Tibial nerve (tissue), 4 donors: ENCODE data around the gene NYAP2. TPM values are rescaled to one million over a fixed set of nuclear protein-coding genes. Genes with fewer than 3 reads are reported as not detected.
A peak's percentile ranks its signal among the peaks of the same experiment; 100 is the strongest.

Experiments
- DNase-seq, 2 donors: peaks; one replicate each; pipeline ENCODE4 v3.0.0-alpha.2; 2019; ENCODE audit warnings: low spot score in 2 of 2
- H3K27ac ChIP-seq, 4 donors: fragments of 200-600 bp; sonication (generic) in 3 of 4; one replicate each; pipeline ENCODE4 v1.5.1; 2017 to 2019; ENCODE audit warnings: mild to moderate bottlenecking in 1 of 4
- H3K27me3 ChIP-seq, 2 donors: fragments of 200-600 bp; sonication (generic) in 1 of 2; one replicate each; pipeline versions ENCODE4 v1.5.1 to v1.6.0; 2017 to 2019
- H3K36me3 ChIP-seq, 3 donors: fragments of 200-600 bp; sonication (generic); one replicate each; pipeline ENCODE4 v1.5.1; 2018 to 2019
- H3K4me1 ChIP-seq, 4 donors: fragments of 200-600 bp; sonication (generic) in 3 of 4; one replicate each; pipeline ENCODE4 v1.5.1; 2017 to 2019
- H3K4me3 ChIP-seq, 4 donors: fragments of 200-600 bp; sonication (generic) in 3 of 4; one replicate each; pipeline ENCODE4 v1.5.1; 2017 to 2019; ENCODE audit warnings: mild to moderate bottlenecking in 1 of 4, moderate library complexity in 1 of 4
- H3K9me3 ChIP-seq, 4 donors: fragments of 200-600 bp; sonication (generic) in 3 of 4; one replicate each; pipeline ENCODE4 v1.5.1; 2017 to 2019
- CTCF ChIP-seq, 5 experiments: fragments of 200-600 bp in 3 of 5; fragments of 450-650 bp in 2 of 5; sonication (generic) in 3 of 5; IDR thresholded peaks; one replicate each; pipeline ENCODE4 v1.5.1; 2016 to 2019; ENCODE audit warnings: antibody characterized with exemption in 5 of 5, mild to moderate bottlenecking in 3 of 5, moderate library complexity in 2 of 5
- EP300 ChIP-seq, 2 donors: sonication (generic); formaldehyde crosslinking; IDR thresholded peaks; one replicate each; pipeline ENCODE4 v1.6.1; 2017; ENCODE audit warnings: antibody characterized with exemption in 2 of 2, mild to moderate bottlenecking in 1 of 2
- POLR2A ChIP-seq, 2 donors: fragments of 450-650 bp; IDR thresholded peaks; one replicate each; pipeline ENCODE4 v1.6.1; 2017; ENCODE audit warnings: antibody characterized with exemption in 2 of 2, mild to moderate bottlenecking in 2 of 2, moderate library complexity in 2 of 2
- WGBS, 2 donors: methylation state at CpG; one replicate each; pipeline ENCODE4 v1.1.5; 2018; 5-methylcytosine and 5-hydroxymethylcytosine counted together
- total RNA-seq, 4 donors: library from RNA; depleted of rRNA; stranded (reverse); fragments of >200 nt; gene quantifications; one replicate each; pipeline ENCODE4 v1.1.0, GENCODE V29; 2016

The NYAP2 gene
- total RNA-seq, 4 donors from 2014 or later, result under 0.01 TPM; not detected in 3

DNA sequence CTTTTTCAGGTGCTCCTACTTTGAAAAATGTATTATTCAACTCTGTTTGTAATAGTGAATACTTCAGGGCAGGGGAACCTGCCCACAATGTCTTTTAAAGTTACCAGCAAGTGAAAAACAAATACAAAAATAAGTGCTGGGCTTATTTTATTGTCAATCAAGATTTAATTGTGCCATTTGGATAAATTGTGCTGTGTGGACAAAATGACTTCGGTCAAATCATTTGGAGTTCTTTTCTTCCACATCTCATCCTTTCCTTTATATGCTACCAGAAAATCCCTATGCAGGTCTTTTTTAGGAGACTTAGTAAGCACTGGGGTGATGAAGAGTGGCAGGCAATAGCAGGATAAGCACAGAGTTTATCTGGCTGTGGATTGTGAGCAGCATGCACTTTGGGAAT lies 63.9 kb downstream of the NYAP2 start:
- Histone ChIP-seq H3K9me3 (no peaks in the 10 kb centered on the region), H3K27me3 (no peaks in the 10 kb centered on the region), H3K36me3 (no peaks in the 10 kb centered on the region), H3K4me1 (no peaks in the 10 kb centered on the region), H3K27ac (no peak overlapping the region), H3K4me3 (no peak overlapping the region)
- WGBS, 2 donors, result 87 to 94% methylated on average over 1 of the region's 1 CpG
- TF ChIP-seq EP300 (IDR thresholded peaks at IDR 0.05) (no peak), POLR2A (IDR thresholded peaks at IDR 0.05) (no peak), CTCF (IDR thresholded peaks at IDR 0.05) (no peak)
- no peak for DNase-seq

DNA sequence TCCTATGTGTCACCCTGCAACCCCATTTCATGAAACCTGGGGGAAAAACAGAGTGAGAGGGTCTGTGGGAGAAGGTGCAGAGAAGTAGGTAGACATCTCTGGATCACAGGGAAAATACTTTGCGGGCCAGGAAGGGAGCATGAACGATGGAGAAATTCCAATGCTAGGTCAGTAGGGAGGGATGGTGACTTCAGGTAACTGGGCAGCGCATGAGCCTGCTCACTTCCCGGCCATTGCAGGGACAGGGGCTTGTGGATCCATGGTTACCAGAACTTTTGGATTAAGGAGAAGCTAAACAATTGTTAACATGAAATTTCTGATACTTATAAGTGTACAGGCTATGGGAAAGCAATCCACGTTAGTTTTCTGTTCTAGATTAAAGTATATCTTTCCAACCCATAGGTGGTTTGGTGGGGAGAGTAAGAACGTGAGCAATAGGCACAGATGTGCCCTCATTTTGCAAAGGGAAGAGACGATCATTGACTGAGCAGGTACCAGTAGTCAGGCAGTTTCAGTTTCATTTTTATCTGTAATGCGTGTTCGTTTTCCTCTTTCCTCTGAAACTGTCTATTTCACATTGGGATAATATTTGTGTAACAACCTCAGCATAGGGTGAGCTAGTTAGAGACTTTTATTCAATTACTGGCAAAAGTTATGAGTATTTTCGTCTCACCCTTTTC lies 65.0 kb downstream of the NYAP2 start:
- WGBS, 2 donors, result 82 to 86% methylated on average over 10 of the region's 10 CpGs
- peak overlapping the region in 2 of 4 donors; percentile 6 to 23 for H3K4me3 ChIP-seq
- no peak overlapping the region for H3K27ac ChIP-seq
- no peak for DNase-seq
- no peaks in the 10 kb centered on the region for H3K27me3 ChIP-seq
- TF ChIP-seq EP300 (IDR thresholded peaks at IDR 0.05) (no peak), CTCF (IDR thresholded peaks at IDR 0.05) (no peak), POLR2A (IDR thresholded peaks at IDR 0.05) (no peak)
- no peaks in the 10 kb centered on the region for H3K9me3 ChIP-seq
- no peaks in the 10 kb centered on the region for H3K36me3 ChIP-seq
- H3K4me1 ChIP-seq, result no peaks in the 10 kb centered on the region

DNA sequence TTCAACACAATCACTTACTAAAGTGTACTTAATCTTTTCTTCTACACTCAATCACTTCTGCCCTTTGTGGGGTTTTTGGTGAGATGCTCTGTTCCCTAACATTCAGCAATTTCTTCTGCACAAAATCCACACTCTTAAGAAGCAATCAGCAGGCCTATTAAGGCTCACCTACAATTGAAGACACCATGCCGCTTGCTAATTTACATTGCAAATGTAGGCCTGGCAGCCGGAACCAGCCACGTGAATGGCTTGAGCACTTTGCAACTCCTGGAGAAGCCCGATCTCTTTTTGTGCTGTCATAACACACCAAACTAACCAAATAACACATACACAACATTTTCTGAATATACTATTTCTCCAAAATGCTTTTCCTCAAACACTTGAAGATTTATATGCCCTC lies 66.3 kb downstream of the NYAP2 start:
- Histone ChIP-seq H3K27me3 (no peaks in the 10 kb centered on the region), H3K9me3 (no peaks in the 10 kb centered on the region), H3K27ac (no peak overlapping the region), H3K4me1 (no peaks in the 10 kb centered on the region), H3K4me3 (no peak overlapping the region), H3K36me3 (no peaks in the 10 kb centered on the region)
- no peak for TF ChIP-seq EP300 (IDR thresholded peaks at IDR 0.05)
- no peak for TF ChIP-seq CTCF (IDR thresholded peaks at IDR 0.05)
- TF ChIP-seq POLR2A (IDR thresholded peaks at IDR 0.05), result no peak
- 68 to 74% methylated on average over 4 of the region's 4 CpGs for WGBS, 2 donors
- no peak for DNase-seq

DNA sequence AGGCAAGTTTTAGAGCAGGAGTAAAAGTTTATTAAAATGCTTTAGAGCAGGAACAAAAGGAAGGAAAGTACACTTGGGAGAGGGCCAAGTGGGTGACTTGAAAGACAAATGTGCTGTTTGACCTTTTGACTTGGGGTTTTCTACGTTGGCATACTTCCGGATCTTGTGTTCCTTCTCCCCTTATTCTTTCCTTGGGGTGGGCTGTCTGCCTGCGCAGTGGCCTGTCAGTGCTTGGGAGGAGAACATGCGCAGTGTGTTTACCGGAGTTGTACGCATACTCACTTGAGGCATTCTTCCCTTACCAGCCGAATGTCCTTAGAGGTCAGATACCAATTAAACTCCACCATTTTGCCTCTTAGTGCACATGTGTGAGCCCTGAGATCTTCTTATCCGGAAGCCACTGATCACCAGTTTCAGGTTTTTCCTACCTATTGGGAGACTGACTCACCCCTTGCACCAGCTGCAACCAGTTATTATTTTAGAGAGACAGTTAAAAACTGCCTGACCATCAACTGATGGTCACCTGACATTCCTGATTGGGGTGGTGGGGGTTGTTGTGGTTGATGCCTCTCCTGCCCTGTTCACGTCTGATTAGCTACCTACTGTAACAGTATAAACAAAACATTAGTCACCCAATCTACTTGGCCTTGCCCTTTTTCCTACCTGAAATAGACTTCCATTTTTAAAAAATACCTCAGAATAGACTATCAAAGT lies 67.5 kb downstream of the NYAP2 start:
- Histone ChIP-seq H3K27ac (no peak overlapping the region), H3K9me3 (no peaks in the 10 kb centered on the region), H3K4me3 (no peak overlapping the region), H3K36me3 (no peaks in the 10 kb centered on the region), H3K27me3 (no peaks in the 10 kb centered on the region), H3K4me1 (no peaks in the 10 kb centered on the region)
- no peak for DNase-seq
- TF ChIP-seq POLR2A (IDR thresholded peaks at IDR 0.05), result no peak
- no peak for TF ChIP-seq EP300 (IDR thresholded peaks at IDR 0.05)
- TF ChIP-seq CTCF (IDR thresholded peaks at IDR 0.05), result no peak
- WGBS, 2 donors, result 77 to 79% methylated on average over 9 of the region's 9 CpGs

DNA sequence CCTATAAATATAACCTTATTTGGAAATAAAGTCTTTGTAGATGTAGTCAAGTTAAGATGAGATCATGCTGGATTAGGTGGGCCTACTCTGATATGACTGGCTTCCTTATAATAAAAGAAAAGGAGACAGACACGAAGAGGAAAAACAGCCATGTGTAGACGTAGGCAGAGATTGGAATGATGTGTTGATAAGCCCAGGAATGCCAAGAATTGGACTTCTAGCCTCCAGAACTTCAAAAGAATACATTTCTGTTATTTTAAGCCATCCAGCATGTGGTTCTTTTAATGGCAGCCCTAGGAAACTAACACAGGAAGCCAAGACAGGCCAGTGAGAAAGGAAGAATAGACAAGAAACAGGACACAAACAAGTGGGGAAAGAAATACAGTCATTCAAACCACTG lies 68.6 kb downstream of the NYAP2 start:
- no peak for DNase-seq
- Histone ChIP-seq H3K9me3 (no peaks in the 10 kb centered on the region), H3K4me3 (no peak overlapping the region), H3K36me3 (no peaks in the 10 kb centered on the region), H3K4me1 (no peaks in the 10 kb centered on the region), H3K27ac (no peak overlapping the region), H3K27me3 (no peaks in the 10 kb centered on the region)
- 33 to 48% methylated on average over 2 of the region's 2 CpGs for WGBS, 2 donors
- no peak for TF ChIP-seq CTCF (IDR thresholded peaks at IDR 0.05)
- no peak for TF ChIP-seq POLR2A (IDR thresholded peaks at IDR 0.05)
- TF ChIP-seq EP300 (IDR thresholded peaks at IDR 0.05), result no peak
